H1 (cell line): ENCODE results near the gene CRHR2. TPM values are rescaled to one million over a fixed set of nuclear protein-coding genes. Genes with fewer than 3 reads are reported as not detected.

ENCODE experiments used
- CTCF ChIA-PET: fragments of 300-600 bp; sonication (Branson Sonifier 250); formaldehyde crosslinking; loops from one replicate; lab custom pipeline; 2021; ENCODE audit not compliant: partially characterized antibody; lab: Charles Lee
- POLR2A ChIA-PET: fragments of 300-600 bp; sonication (Branson Sonifier 250); formaldehyde crosslinking; loops from one replicate; lab custom pipeline; 2021; ENCODE audit warnings: inconsistent platforms; ENCODE audit not compliant: partially characterized antibody; lab: Charles Lee
- DNase-seq, 2 experiments: peaks; one replicate each; pipeline versions ENCODE4 v3.0.0 to v3.0.0-alpha.2; 2010 to 2022; ENCODE audit warnings: low spot score in 2 of 2, low read depth in 1 of 2, mixed read lengths in 1 of 2
- FAIRE-seq: peaks from 2 replicates; lab custom pipeline; 2011; peaks lifted over from hg19 to GRCh38; lab: Jason Lieb, UNC
- H2AFZ ChIP-seq: 2 replicates; pipeline ENCODE4 v1.8.1; 2012; ENCODE audit warnings: low read length, inconsistent platforms
- H2AK5ac ChIP-seq: 2 replicates; pipeline ENCODE4 v1.6.1; 2013; ENCODE audit warnings: low read depth, low read length
- H2BK120ac ChIP-seq: replicated peaks from 2 replicates; pipeline ENCODE3; 2013; ENCODE audit warnings: low read depth, low read length, inconsistent platforms
- H2BK12ac ChIP-seq: 2 replicates; pipeline ENCODE4 v1.6.1; 2013; ENCODE audit warnings: low read depth, low read length
- H2BK15ac ChIP-seq: 2 replicates; pipeline ENCODE4 v1.6.1; 2013; ENCODE audit warnings: low read length
- H2BK20ac ChIP-seq: 2 replicates; pipeline ENCODE4 v1.6.1; 2013; ENCODE audit warnings: low read length
- H2BK5ac ChIP-seq: 2 replicates; pipeline ENCODE4 v1.6.1; 2013; ENCODE audit warnings: low read depth, low read length
- H3K14ac ChIP-seq: 2 replicates; pipeline ENCODE4 v1.6.1; 2013; ENCODE audit warnings: inconsistent platforms; ENCODE audit not compliant: insufficient read length
- H3K18ac ChIP-seq: 2 replicates; pipeline ENCODE4 v1.6.1; 2013; ENCODE audit warnings: low read length; ENCODE audit errors: extremely low read depth
- H3K23ac ChIP-seq: 2 replicates; pipeline ENCODE4 v1.6.1; 2013; ENCODE audit warnings: inconsistent platforms; ENCODE audit not compliant: insufficient read length
- H3K23me2 ChIP-seq: 2 replicates; pipeline ENCODE4 v1.6.1; 2013; ENCODE audit warnings: low read depth, low read length
- H3K27ac ChIP-seq: 2 replicates; pipeline ENCODE4 v1.6.1; 2011; ENCODE audit warnings: low read depth, low read length, inconsistent platforms
- H3K27me3 ChIP-seq, 4 experiments: replicated peaks in 1 of 4; 1 replicate in 1 of 4; 2 replicates in 3 of 4; pipeline versions ENCODE4 v1.6.1 to v1.8.1; 2011 to 2013; ENCODE audit warnings: low read length in 3 of 4, mild to moderate bottlenecking in 3 of 4, inconsistent platforms in 2 of 4, mixed read lengths in 2 of 4, moderate library complexity in 1 of 4; ENCODE audit not compliant: control insufficient read depth in 3 of 4, insufficient read depth in 3 of 4; ENCODE audit errors: extremely low read depth in 1 of 4
- H3K36me3 ChIP-seq, 4 experiments: 2 replicates each; pipeline versions ENCODE4 v1.6.1 to v1.8.1; 2011 to 2013; ENCODE audit warnings: mild to moderate bottlenecking in 4 of 4, low read length in 3 of 4, moderate library complexity in 2 of 4, control low read depth in 1 of 4, inconsistent platforms in 1 of 4; ENCODE audit not compliant: insufficient read depth in 4 of 4, control insufficient read depth in 2 of 4
- H3K4ac ChIP-seq: replicated peaks from 2 replicates; pipeline ENCODE3; 2013; ENCODE audit warnings: low read length, low read depth, mixed read lengths, inconsistent platforms; ENCODE audit not compliant: insufficient read length
- H3K4me1 ChIP-seq, 4 experiments: replicated peaks in 1 of 4; 1 replicate in 1 of 4; 2 replicates in 3 of 4; pipeline versions ENCODE4 v1.6.1 to v1.8.1; 2011 to 2013; ENCODE audit warnings: low read length in 3 of 4, inconsistent platforms in 2 of 4, mixed read lengths in 1 of 4; ENCODE audit not compliant: insufficient read depth in 4 of 4, control insufficient read depth in 3 of 4
- H3K4me2 ChIP-seq, 2 experiments: 2 replicates each; pipeline versions ENCODE4 v1.6.1 to v1.8.1; 2011 to 2013; ENCODE audit warnings: low read depth in 2 of 2, low read length in 2 of 2, control low read depth in 1 of 2, inconsistent platforms in 1 of 2, mild to moderate bottlenecking in 1 of 2; ENCODE audit not compliant: insufficient read depth in 1 of 2
- H3K4me3 ChIP-seq, 4 experiments: fragments of 200-600, 300-600 bp in 1 of 4; sonication (generic), shearing (Covaris generic), sonication (Bioruptor Twin) in 1 of 4; 2 replicates each; pipeline versions ENCODE4 v1.5.1 to v1.8.1; 2011 to 2016; ENCODE audit warnings: low read length in 4 of 4, low read depth in 3 of 4, control low read depth in 2 of 4, inconsistent platforms in 2 of 4, mild to moderate bottlenecking in 2 of 4, mixed read lengths in 1 of 4, moderate library complexity in 1 of 4; ENCODE audit not compliant: insufficient read depth in 2 of 4; ENCODE audit errors: extremely low read depth in 1 of 4
- H3K56ac ChIP-seq: replicated peaks from 2 replicates; pipeline ENCODE3; 2013; ENCODE audit warnings: low read depth, mild to moderate bottlenecking, mixed read lengths, low read length, inconsistent platforms; ENCODE audit not compliant: insufficient read length
- H3K79me1 ChIP-seq: 2 replicates; pipeline ENCODE4 v1.6.1; 2013; ENCODE audit warnings: low read depth, low read length, control low read depth
- H3K79me2 ChIP-seq, 2 experiments: 2 replicates each; pipeline versions ENCODE4 v1.6.1 to v1.8.1; 2012 to 2013; ENCODE audit warnings: low read length in 2 of 2, mild to moderate bottlenecking in 2 of 2, inconsistent platforms in 1 of 2; ENCODE audit not compliant: insufficient read depth in 2 of 2, control insufficient read depth in 1 of 2
- H3K9ac ChIP-seq, 4 experiments: replicated peaks in 1 of 4; 1 replicate in 1 of 4; 2 replicates in 3 of 4; pipeline versions ENCODE4 v1.6.1 to v1.8.1; 2011 to 2013; ENCODE audit warnings: low read depth in 3 of 4, low read length in 3 of 4, control low read depth in 2 of 4, mild to moderate bottlenecking in 2 of 4, moderate library complexity in 2 of 4, inconsistent platforms in 1 of 4; ENCODE audit errors: extremely low read depth in 1 of 4
- H3K9me3 ChIP-seq, 2 experiments: 2 replicates each; pipeline versions ENCODE4 v1.6.1 to v1.8.1; 2012 to 2013; ENCODE audit warnings: mild to moderate bottlenecking in 2 of 2, moderate library complexity in 2 of 2, control low read depth in 1 of 2, inconsistent platforms in 1 of 2, low read depth in 1 of 2, low read length in 1 of 2, mixed read lengths in 1 of 2; ENCODE audit not compliant: insufficient read depth in 2 of 2
- H4K20me1 ChIP-seq, 2 experiments: replicated peaks in 1 of 2; 2 replicates each; pipeline versions ENCODE3 to v1.8.1; 2011 to 2013; ENCODE audit warnings: inconsistent platforms in 2 of 2, low read length in 2 of 2, mild to moderate bottlenecking in 1 of 2; ENCODE audit not compliant: insufficient read depth in 2 of 2, control insufficient read depth in 1 of 2
- H4K5ac ChIP-seq: 2 replicates; pipeline ENCODE4 v1.6.1; 2013; ENCODE audit warnings: low read length, low read depth, mixed read lengths, inconsistent platforms; ENCODE audit not compliant: insufficient read length
- H4K8ac ChIP-seq: 2 replicates; pipeline ENCODE4 v1.8.0; 2013; ENCODE audit warnings: mild to moderate bottlenecking, moderate library complexity, low read length, inconsistent platforms; ENCODE audit not compliant: insufficient read depth; ENCODE audit errors: extremely low read depth
- H4K91ac ChIP-seq: replicated peaks from 2 replicates; pipeline ENCODE3; 2013; ENCODE audit warnings: low read length, mixed read lengths, inconsistent platforms; ENCODE audit not compliant: insufficient read length
- CTCF ChIP-seq, 3 experiments: IDR thresholded peaks; 1 replicate in 2 of 3; 2 replicates in 1 of 3; pipeline versions ENCODE4 v1.5.1 to v1.6.1; 2011; ENCODE audit warnings: low read length in 3 of 3, mild to moderate bottlenecking in 3 of 3, inconsistent platforms in 2 of 3, low read depth in 1 of 3, moderate library complexity in 1 of 3; ENCODE audit not compliant: insufficient read depth in 1 of 3; ENCODE audit errors: control extremely low read depth in 1 of 3
- EP300 ChIP-seq, 2 experiments: IDR thresholded peaks; 1 replicate in 1 of 2; 2 replicates in 1 of 2; pipeline ENCODE4 v1.6.1; 2011 to 2012; ENCODE audit warnings: low read depth in 2 of 2, low read length in 2 of 2, mild to moderate bottlenecking in 2 of 2, borderline replicate concordance in 1 of 2, inconsistent platforms in 1 of 2, moderate library complexity in 1 of 2
- HDAC2 ChIP-seq, 2 experiments: fragments of 300-600 bp in 1 of 2; sonication (generic) in 1 of 2; IDR thresholded peaks; 2 replicates each; pipeline ENCODE4 v1.6.1; 2011 to 2012; ENCODE audit warnings: low read depth in 2 of 2, low read length in 2 of 2, mild to moderate bottlenecking in 2 of 2, moderate library complexity in 2 of 2, borderline replicate concordance in 1 of 2, inconsistent platforms in 1 of 2
- JUN ChIP-seq: IDR thresholded peaks from 2 replicates; pipeline ENCODE4 v1.6.1; 2011; ENCODE audit warnings: low read depth, mild to moderate bottlenecking, improper control_type of control experiment, low read length
- POLR2AphosphoS5 ChIP-seq: IDR thresholded peaks from 2 replicates; pipeline ENCODE4 v1.6.1; 2011; ENCODE audit warnings: low read depth, low read length
- RXRA ChIP-seq: IDR thresholded peaks from 2 replicates; pipeline ENCODE4 v1.6.1; 2011; ENCODE audit warnings: low read depth, mild to moderate bottlenecking, low read length, moderate library complexity; ENCODE audit not compliant: insufficient read depth
- SIN3A ChIP-seq, 2 experiments: IDR thresholded peaks in 1 of 2; conservative IDR thresholded peaks in 1 of 2; 2 replicates each; pipeline ENCODE4 v1.6.1; 2011 to 2012; ENCODE audit warnings: low read length in 2 of 2, improper control_type of control experiment in 1 of 2, low read depth in 1 of 2, mild to moderate bottlenecking in 1 of 2
- SP4 ChIP-seq: IDR thresholded peaks from 2 replicates; pipeline ENCODE4 v1.6.1; 2012; ENCODE audit warnings: low read length, inconsistent platforms
- TAF1 ChIP-seq: IDR thresholded peaks from 2 replicates; pipeline ENCODE4 v1.6.1; 2011; ENCODE audit warnings: mild to moderate bottlenecking, low read depth, low read length
- WGBS, 2 experiments: shearing (Covaris generic) in 1 of 2; methylation state at CpG; one replicate each; pipeline versions ENCODE4 v1.1.6 to v1.1.7; 2013 to 2015; ENCODE audit warnings: low lambda C conversion rate in 2 of 2, mixed read lengths in 2 of 2, inconsistent platforms in 1 of 2, low coverage in 1 of 2, missing lambda C conversion rate in 1 of 2; ENCODE audit not compliant: insufficient replicate concordance in 2 of 2, insufficient coverage in 1 of 2, insufficient read length in 1 of 2; ENCODE audit errors: extremely low coverage in 1 of 2, missing lambda C conversion rate in 1 of 2; 5-methylcytosine and 5-hydroxymethylcytosine counted together
- polyA plus RNA-seq, 7 experiments: library from polyadenylated mRNA; depleted of rRNA in 3 of 7; stranded (reverse) in 5 of 7; unstranded in 2 of 7; fragments of >200 nt in 5 of 7; fragments of 200-250 nt in 2 of 7; gene quantifications; 1 replicate in 5 of 7; 2 replicates in 1 of 7; 4 replicates in 1 of 7; pipeline versions ENCODE4 v1.2.1 to v1.2.3, GENCODE V29; 2011 to 2013; ENCODE audit warnings: missing spikeins in 2 of 7, mixed read lengths in 2 of 7
- total RNA-seq: library from RNA; stranded (reverse); fragmentation: NEBNext Ultra II Directional; extraction: Animal tissue kit (Norgen Biotek cat#: 25700); gene quantifications from 2 replicates; pipeline ENCODE4 v1.2.1, GENCODE V29; 2021

CRHR2 gene
- total and polyA plus RNA-seq, 2 of the 8 experiments (the other 6 are each of a cell fraction or from before 2014, with no cell fraction given) = 0.37 to 1.3 TPM

- FAIRE-seq (no peak), DNase-seq (no peak)
These were observed 30.1 kb downstream of the CRHR2 start for GRCh38 chr7:30652132-30652531.

More at GRCh38 chr7:30652132-30652531, 30.1 kb downstream of the CRHR2 start:
- no peak overlapping the region; the same call in 1 of the 2 replicates for H4K8ac ChIP-seq
- no peak overlapping the region for H3K4ac ChIP-seq
- no peak overlapping the region for H2BK12ac ChIP-seq
- 90% methylated on average over 7 of the region's 7 CpGs; no CpG with 5 or more reads in 1 of the 2 experiments for WGBS, 2 experiments
- H3K4me3 ChIP-seq = no peak overlapping the region
- no peaks in the 10 kb centered on the region for H3K79me2 ChIP-seq
- H3K18ac ChIP-seq = no peak overlapping the region
- H4K20me1 ChIP-seq = peaks cover 9 to 15% of the 10 kb centered on the region in 2 experiments
- H3K14ac ChIP-seq = no peak overlapping the region
- H3K9ac ChIP-seq = no peak overlapping the region
- H2BK120ac ChIP-seq = no peak overlapping the region
- H3K27ac ChIP-seq = no peak overlapping the region
- no peak overlapping the region for H2AK5ac ChIP-seq
- H3K4me1 ChIP-seq = peaks cover 0 to 2% (median 0%) of the 10 kb centered on the region in 4 experiments; a peak in 2 of 7 replicates
- H3K36me3 ChIP-seq = no peaks in the 10 kb centered on the region
- no peak overlapping the region for H3K56ac ChIP-seq
- no peak overlapping the region for H2BK20ac ChIP-seq
- H3K79me1 ChIP-seq = no peaks in the 10 kb centered on the region; the same call in 1 of the 2 replicates
- H4K5ac ChIP-seq = no peak overlapping the region
- H3K23me2 ChIP-seq = no peaks in the 10 kb centered on the region; the same call in 1 of the 2 replicates
- no peak overlapping the region for H2BK15ac ChIP-seq
- no peaks in the 10 kb centered on the region for H3K9me3 ChIP-seq
- ChIA-PET CTCF (interaction anchor here (1.5 to 2.6 kb wide), 2 partner anchors 57 to 88 kb away, joined by 4 to 14 read pairs; no protein-coding TSS in a partner anchor), POLR2A (interaction anchor here (1.3 to 3.5 kb wide), 2 partner anchors 12 to 15 kb away, joined by 5 to 14 read pairs; no protein-coding TSS in a partner anchor)
- H2AFZ ChIP-seq = no peak overlapping the region
- H4K91ac ChIP-seq = no peak overlapping the region
- H3K4me2 ChIP-seq = no peak overlapping the region
- H3K23ac ChIP-seq = no peak overlapping the region
- H2BK5ac ChIP-seq = no peak overlapping the region
- no peaks in the 10 kb centered on the region for H3K27me3 ChIP-seq
- TF ChIP-seq SP4 (no peak), TAF1 (no peak), SIN3A (conservative IDR thresholded peaks at IDR 0.05 in 1 of 2, IDR thresholded peaks at IDR 0.05 in 1 of 2; ENCODE audit: low read depth in 1 of 2, low read length in 2 of 2) (no peak), RXRA (no peak), POLR2AphosphoS5 (no peak), EP300 (IDR thresholded peaks at IDR 0.05; ENCODE audit: borderline replicate concordance in 1 of 2, low read depth in 2 of 2, low read length in 2 of 2) (no peak), JUN (no peak), CTCF (IDR thresholded peaks at IDR 0.05; ENCODE audit: control extremely low read depth in 1 of 3, insufficient read depth in 1 of 3, low read depth in 1 of 3, low read length in 3 of 3) (no peak), HDAC2 (IDR thresholded peaks at IDR 0.05; ENCODE audit: borderline replicate concordance in 1 of 2, low read depth in 2 of 2, low read length in 2 of 2) (no peak)
- TF ChIP-seq, all 59 proteins: peak for 0
